ENCODE results near the gene NEURL3.

NEURL3 gene

GRCh38 chr2:96511851-96512250 lies 6.7 kb upstream of the NEURL3 start:
- Histone ChIP-seq H2BK15ac (ENCODE audit: low read length) (no peak overlapping the region), H3K14ac (ENCODE audit: low read length) (no peak overlapping the region), H3K23ac (ENCODE audit: low read depth, low read length, poor library complexity) (no peak overlapping the region), H2AK5ac (ENCODE audit: low read depth, low read length) (peak overlapping the region; percentile 57), H3K4me2 (ENCODE audit: insufficient read depth, low read length, poor library complexity, severe bottlenecking) (no peak overlapping the region), H2BK5ac (ENCODE audit: low read length) (no peak overlapping the region), H2AFZ (ENCODE audit: low read length) (no peak overlapping the region), H3K4me3 (ENCODE audit: low read length in 2 of 2) (no peak overlapping the region), H3K27me3 (ENCODE audit: control insufficient read depth in 3 of 3, insufficient read depth in 3 of 3, low read depth in 1 of 3, low read length in 3 of 3) (peaks cover 0 to 27% (median 21%) of the 10 kb centered on the region in 3 experiments), H3K4me1 (ENCODE audit: control insufficient read depth in 2 of 2, insufficient read depth in 1 of 2, low read depth in 1 of 2, low read length in 2 of 2) (peaks cover 3 to 5% of the 10 kb centered on the region in 2 donors), H4K91ac (ENCODE audit: low read depth, low read length, poor library complexity) (no peak overlapping the region), H3K36me3 (replicated peaks in 1 of 2; ENCODE audit: control insufficient read depth in 2 of 2, insufficient read depth in 2 of 2, low read length in 2 of 2) (no peaks in the 10 kb centered on the region), H3K27ac (replicated peaks; ENCODE audit: low read length) (no peak overlapping the region), H3K9me3 (replicated peaks in 1 of 2; ENCODE audit: control insufficient read depth in 2 of 2, insufficient read depth in 1 of 2, low read depth in 1 of 2, low read length in 2 of 2) (peaks cover 2 to 5% of the 10 kb centered on the region in 2 donors), H3K9ac (ENCODE audit: low read depth, low read length, poor library complexity) (no peak overlapping the region), H2BK120ac (ENCODE audit: low read depth, low read length) (no peak overlapping the region), H3K79me1 (ENCODE audit: low read depth, low read length) (no peaks in the 10 kb centered on the region), H3K18ac (ENCODE audit: low read length) (peak overlapping the region; percentile 45), H3K4ac (ENCODE audit: low read length) (no peak overlapping the region), H2BK12ac (ENCODE audit: low read length) (no peak overlapping the region), H4K8ac (ENCODE audit: low read depth, low read length) (no peak overlapping the region)
- no CpG with 5 or more reads among the region's 4 CpGs for WGBS, 2 donors (ENCODE audit: extremely low coverage in 2 of 2, insufficient read length in 2 of 2, insufficient replicate concordance in 1 of 2)
- DNase-seq (ENCODE audit: low spot score) = no peak

DNA sequence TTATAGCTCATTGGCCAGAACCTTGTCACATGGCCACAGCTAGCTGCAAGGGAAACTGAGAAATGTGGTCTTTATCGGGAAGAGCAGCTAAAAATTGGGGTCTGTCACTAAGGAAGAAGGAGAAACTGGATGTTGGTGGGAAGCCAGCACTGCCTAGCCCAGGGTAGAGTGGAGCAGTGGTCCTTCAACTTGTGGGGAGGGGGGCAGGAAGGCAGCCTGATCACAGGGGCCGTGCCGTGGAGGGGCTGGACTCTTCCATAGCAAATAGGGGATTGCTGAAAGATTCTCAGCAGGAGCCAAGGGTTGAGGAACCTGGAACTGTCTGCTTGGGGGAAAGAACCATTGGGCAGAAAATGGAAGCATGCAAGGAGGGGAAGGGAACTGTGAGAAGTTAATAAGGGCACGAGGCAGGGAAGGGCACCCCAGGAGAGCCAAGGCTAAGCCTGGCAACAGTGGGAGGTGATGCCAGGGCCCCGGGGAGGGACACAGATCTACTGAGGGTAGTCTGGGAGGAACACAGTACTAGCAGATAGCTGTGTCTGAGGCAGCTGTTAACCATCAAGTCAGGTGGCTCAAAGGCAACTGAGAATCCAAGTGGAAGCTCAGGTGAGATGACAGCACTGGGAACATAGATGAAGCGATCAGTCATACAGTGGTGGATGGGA lies 5.9 kb upstream of the NEURL3 start:
- Histone ChIP-seq H3K9me3 (replicated peaks in 1 of 2; ENCODE audit: control insufficient read depth in 2 of 2, insufficient read depth in 1 of 2, low read depth in 1 of 2, low read length in 2 of 2) (peaks cover 0 to 2% of the 10 kb centered on the region in 2 donors), H3K4me3 (ENCODE audit: low read length in 2 of 2) (no peak overlapping the region), H3K4me1 (ENCODE audit: control insufficient read depth in 2 of 2, insufficient read depth in 1 of 2, low read depth in 1 of 2, low read length in 2 of 2) (peaks cover 3 to 5% of the 10 kb centered on the region in 2 donors), H2AK5ac (ENCODE audit: low read depth, low read length) (no peak overlapping the region), H2BK120ac (ENCODE audit: low read depth, low read length) (no peak overlapping the region), H4K8ac (ENCODE audit: low read depth, low read length) (no peak overlapping the region), H3K4me2 (ENCODE audit: insufficient read depth, low read length, poor library complexity, severe bottlenecking) (no peak overlapping the region), H3K18ac (ENCODE audit: low read length) (no peak overlapping the region), H3K23ac (ENCODE audit: low read depth, low read length, poor library complexity) (no peak overlapping the region), H3K4ac (ENCODE audit: low read length) (no peak overlapping the region), H3K14ac (ENCODE audit: low read length) (no peak overlapping the region), H3K27ac (replicated peaks; ENCODE audit: low read length) (no peak overlapping the region), H3K27me3 (ENCODE audit: control insufficient read depth in 3 of 3, insufficient read depth in 3 of 3, low read depth in 1 of 3, low read length in 3 of 3) (peaks cover 0 to 27% (median 21%) of the 10 kb centered on the region in 3 experiments), H3K79me1 (ENCODE audit: low read depth, low read length) (no peaks in the 10 kb centered on the region), H3K36me3 (replicated peaks in 1 of 2; ENCODE audit: control insufficient read depth in 2 of 2, insufficient read depth in 2 of 2, low read length in 2 of 2) (no peaks in the 10 kb centered on the region), H2BK5ac (ENCODE audit: low read length) (no peak overlapping the region), H2AFZ (ENCODE audit: low read length) (no peak overlapping the region), H2BK15ac (ENCODE audit: low read length) (no peak overlapping the region), H4K91ac (ENCODE audit: low read depth, low read length, poor library complexity) (no peak overlapping the region), H3K9ac (ENCODE audit: low read depth, low read length, poor library complexity) (no peak overlapping the region), H2BK12ac (ENCODE audit: low read length) (no peak overlapping the region)
- no CpG with 5 or more reads among the region's 6 CpGs for WGBS, 2 donors (ENCODE audit: extremely low coverage in 2 of 2, insufficient read length in 2 of 2, insufficient replicate concordance in 1 of 2)
- DNase-seq (ENCODE audit: low spot score) = no peak

- Histone ChIP-seq H3K23ac (ENCODE audit: low read depth, low read length, poor library complexity) (peak overlapping the region; percentile 5), H4K8ac (ENCODE audit: low read depth, low read length) (no peak overlapping the region), H3K79me1 (ENCODE audit: low read depth, low read length) (no peaks in the 10 kb centered on the region), H3K4ac (ENCODE audit: low read length) (no peak overlapping the region), H3K27ac (replicated peaks; ENCODE audit: low read length) (no peak overlapping the region), H3K14ac (ENCODE audit: low read length) (no peak overlapping the region), H3K4me1 (ENCODE audit: control insufficient read depth in 2 of 2, insufficient read depth in 1 of 2, low read depth in 1 of 2, low read length in 2 of 2) (peaks cover 3 to 5% of the 10 kb centered on the region in 2 donors), H3K18ac (ENCODE audit: low read length) (peak overlapping the region; percentile 54), H4K91ac (ENCODE audit: low read depth, low read length, poor library complexity) (no peak overlapping the region), H3K4me2 (ENCODE audit: insufficient read depth, low read length, poor library complexity, severe bottlenecking) (no peak overlapping the region), H2AFZ (ENCODE audit: low read length) (peak overlapping the region; percentile 78), H2BK5ac (ENCODE audit: low read length) (no peak overlapping the region), H2BK15ac (ENCODE audit: low read length) (peak overlapping the region; percentile 34), H3K9ac (ENCODE audit: low read depth, low read length, poor library complexity) (no peak overlapping the region), H3K36me3 (replicated peaks in 1 of 2; ENCODE audit: control insufficient read depth in 2 of 2, insufficient read depth in 2 of 2, low read length in 2 of 2) (no peaks in the 10 kb centered on the region), H3K4me3 (ENCODE audit: low read length in 2 of 2) (no peak overlapping the region), H3K9me3 (replicated peaks in 1 of 2; ENCODE audit: control insufficient read depth in 2 of 2, insufficient read depth in 1 of 2, low read depth in 1 of 2, low read length in 2 of 2) (no peaks in the 10 kb centered on the region), H2AK5ac (ENCODE audit: low read depth, low read length) (peak overlapping the region; percentile 20), H3K27me3 (ENCODE audit: control insufficient read depth in 3 of 3, insufficient read depth in 3 of 3, low read depth in 1 of 3, low read length in 3 of 3) (peaks cover 0 to 27% (median 20%) of the 10 kb centered on the region in 3 experiments), H2BK12ac (ENCODE audit: low read length) (no peak overlapping the region), H2BK120ac (ENCODE audit: low read depth, low read length) (no peak overlapping the region)
- no CpG with 5 or more reads among the region's 11 CpGs for WGBS, 2 donors (ENCODE audit: extremely low coverage in 2 of 2, insufficient read length in 2 of 2, insufficient replicate concordance in 1 of 2)
- DNase-seq (ENCODE audit: low spot score) = no peak
Observed at GRCh38 chr2:96509847-96510230, 4.7 kb upstream of the NEURL3 start.

- no CpG with 5 or more reads among the region's 32 CpGs for WGBS, 2 donors (ENCODE audit: extremely low coverage in 2 of 2, insufficient read length in 2 of 2, insufficient replicate concordance in 1 of 2)
- no peak overlapping the region for H3K4me3 ChIP-seq (ENCODE audit: low read length in 2 of 2)
- H3K79me1 ChIP-seq (ENCODE audit: low read depth, low read length) = no peaks in the 10 kb centered on the region
Observed at GRCh38 chr2:96509114-96509846, 4.1 kb upstream of the NEURL3 start.

More at GRCh38 chr2:96509114-96509846, 4.1 kb upstream of the NEURL3 start:
- Histone ChIP-seq H3K4me2 (ENCODE audit: insufficient read depth, low read length, poor library complexity, severe bottlenecking) (peak overlapping the region; percentile 27), H4K91ac (ENCODE audit: low read depth, low read length, poor library complexity) (no peak overlapping the region), H3K9ac (ENCODE audit: low read depth, low read length, poor library complexity) (no peak overlapping the region), H3K4ac (ENCODE audit: low read length) (no peak overlapping the region), H2BK15ac (ENCODE audit: low read length) (peak overlapping the region; percentile 97), H3K23ac (ENCODE audit: low read depth, low read length, poor library complexity) (peak overlapping the region; percentile 5), H2AFZ (ENCODE audit: low read length) (peak overlapping the region; percentile 78), H3K14ac (ENCODE audit: low read length) (no peak overlapping the region), H2AK5ac (ENCODE audit: low read depth, low read length) (peak overlapping the region; percentile 92), H3K27ac (replicated peaks; ENCODE audit: low read length) (no peak overlapping the region), H3K27me3 (ENCODE audit: control insufficient read depth in 3 of 3, insufficient read depth in 3 of 3, low read depth in 1 of 3, low read length in 3 of 3) (peaks cover 0 to 27% (median 20%) of the 10 kb centered on the region in 3 experiments), H3K18ac (ENCODE audit: low read length) (peak overlapping the region; percentile 54), H2BK120ac (ENCODE audit: low read depth, low read length) (no peak overlapping the region), H3K4me1 (ENCODE audit: control insufficient read depth in 2 of 2, insufficient read depth in 1 of 2, low read depth in 1 of 2, low read length in 2 of 2) (peaks cover 3 to 5% of the 10 kb centered on the region in 2 donors), H2BK5ac (ENCODE audit: low read length) (no peak overlapping the region), H3K36me3 (replicated peaks in 1 of 2; ENCODE audit: control insufficient read depth in 2 of 2, insufficient read depth in 2 of 2, low read length in 2 of 2) (no peaks in the 10 kb centered on the region), H3K9me3 (replicated peaks in 1 of 2; ENCODE audit: control insufficient read depth in 2 of 2, insufficient read depth in 1 of 2, low read depth in 1 of 2, low read length in 2 of 2) (no peaks in the 10 kb centered on the region), H4K8ac (ENCODE audit: low read depth, low read length) (no peak overlapping the region), H2BK12ac (ENCODE audit: low read length) (peak overlapping the region; percentile 47)
- peak; percentile 80 for DNase-seq (ENCODE audit: low spot score)

All from neuronal stem cell (in vitro differentiated cells).